Osteocyte (in vitro differentiated cells): ENCODE data around the gene CEACAM20. TPM values are rescaled to one million over a fixed set of nuclear protein-coding genes. Genes with fewer than 3 reads are reported as not detected.

Source experiments
- DNase-seq: peaks from one replicate; pipeline ENCODE4 v3.0.0; 2021; ENCODE audit warnings: mixed read lengths; ENCODE audit not compliant: unreplicated experiment; ENCODE audit errors: extremely low spot score
- H3K27ac Mint-ChIP-seq: one replicate; pipeline ENCODE4 v1.8.0; 2021; ENCODE audit warnings: mild to moderate bottlenecking, mixed read lengths; ENCODE audit not compliant: unreplicated experiment
- H3K27me3 Mint-ChIP-seq: one replicate; pipeline ENCODE4 v1.8.0; 2021; ENCODE audit warnings: mixed read lengths; ENCODE audit not compliant: unreplicated experiment
- H3K36me3 Mint-ChIP-seq: one replicate; pipeline ENCODE4 v1.8.0; 2021; ENCODE audit warnings: mixed read lengths; ENCODE audit not compliant: unreplicated experiment
- H3K4me1 Mint-ChIP-seq: one replicate; pipeline ENCODE4 v1.8.0; 2021; ENCODE audit warnings: mixed read lengths; ENCODE audit not compliant: unreplicated experiment
- H3K4me3 Mint-ChIP-seq: one replicate; pipeline ENCODE4 v1.8.0; 2021; ENCODE audit warnings: mild to moderate bottlenecking, moderate library complexity, mixed read lengths; ENCODE audit not compliant: unreplicated experiment
- H3K9me3 Mint-ChIP-seq: one replicate; pipeline ENCODE4 v1.8.0; 2021; ENCODE audit warnings: mixed read lengths; ENCODE audit not compliant: unreplicated experiment
- CTCF ChIP-seq: fragments of 200-600 bp; sonication (generic); IDR thresholded peaks from 2 replicates; pipeline ENCODE4 v1.5.0; 2021; ENCODE audit warnings: antibody characterized with exemption, mild to moderate bottlenecking, moderate library complexity
- total RNA-seq: library from RNA; stranded (reverse); gene quantifications from 2 replicates; pipeline ENCODE4 v1.2.1, GENCODE V29; 2021

Gene CEACAM20
- total RNA-seq, 1 donor from 2014 or later: not detected

- no peak overlapping the region for H3K4me3 Mint-ChIP-seq
- no peaks in the 10 kb centered on the region for H3K9me3 Mint-ChIP-seq
- H3K36me3 Mint-ChIP-seq: no peaks in the 10 kb centered on the region
- H3K27ac Mint-ChIP-seq: no peak overlapping the region
- DNase-seq: peak; percentile 53
- H3K4me1 Mint-ChIP-seq: no peaks in the 10 kb centered on the region
- TF ChIP-seq CTCF: no peak
- peaks cover 9% of the 10 kb centered on the region for H3K27me3 Mint-ChIP-seq
These were observed 20.0 kb upstream of the CEACAM20 start for GRCh38 chr19:44549507-44549906.

- no peak for TF ChIP-seq CTCF
- no peak overlapping the region for H3K27ac Mint-ChIP-seq
- DNase-seq: peak; percentile 65
These were observed 19.3 kb upstream of the CEACAM20 start for GRCh38 chr19:44548736-44549135.

GRCh38 chr19:44544031-44544430 is 14.6 kb upstream of the CEACAM20 start:
- H3K4me3 Mint-ChIP-seq: no peak overlapping the region
- peaks cover 11% of the 10 kb centered on the region for H3K27me3 Mint-ChIP-seq
- H3K27ac Mint-ChIP-seq: no peak overlapping the region
- no peaks in the 10 kb centered on the region for H3K9me3 Mint-ChIP-seq
- no peak for TF ChIP-seq CTCF
- no peaks in the 10 kb centered on the region for H3K4me1 Mint-ChIP-seq
- DNase-seq: no peak
- H3K36me3 Mint-ChIP-seq: no peaks in the 10 kb centered on the region

More at GRCh38 chr19:44548736-44549135, 19.3 kb upstream of the CEACAM20 start:
- Mint-ChIP-seq H3K4me1 (no peaks in the 10 kb centered on the region), H3K9me3 (no peaks in the 10 kb centered on the region), H3K4me3 (no peak overlapping the region), H3K36me3 (no peaks in the 10 kb centered on the region), H3K27me3 (peaks cover 7% of the 10 kb centered on the region)

- TF ChIP-seq CTCF: no peak
- Mint-ChIP-seq H3K27me3 (peaks cover 16% of the 10 kb centered on the region), H3K9me3 (no peaks in the 10 kb centered on the region), H3K4me1 (no peaks in the 10 kb centered on the region), H3K36me3 (no peaks in the 10 kb centered on the region), H3K4me3 (no peak overlapping the region), H3K27ac (no peak overlapping the region)
- no peak for DNase-seq
These were observed 13.2 kb upstream of the CEACAM20 start for GRCh38 chr19:44542671-44543070.

GRCh38 chr19:44540736-44541135 is 11.3 kb upstream of the CEACAM20 start:
- H3K4me3 Mint-ChIP-seq: no peak overlapping the region
- H3K27me3 Mint-ChIP-seq: peaks cover 20% of the 10 kb centered on the region
- H3K4me1 Mint-ChIP-seq: no peaks in the 10 kb centered on the region
- H3K9me3 Mint-ChIP-seq: peaks cover 5% of the 10 kb centered on the region
- H3K36me3 Mint-ChIP-seq: no peaks in the 10 kb centered on the region
- TF ChIP-seq CTCF: no peak
- peak; percentile 69 for DNase-seq
- H3K27ac Mint-ChIP-seq: no peak overlapping the region
